ENCODE measurements around the gene ATG16L1. TPM values are rescaled to one million over a fixed set of nuclear protein-coding genes. Genes with fewer than 3 reads are reported as not detected.
A peak's percentile ranks its signal among the peaks of the same experiment; 100 is the strongest.

The ATG16L1 gene
- total RNA-seq, 4 donors from 2014 or later, result 38.6 to 77.2 (median 49.4) TPM

DNA sequence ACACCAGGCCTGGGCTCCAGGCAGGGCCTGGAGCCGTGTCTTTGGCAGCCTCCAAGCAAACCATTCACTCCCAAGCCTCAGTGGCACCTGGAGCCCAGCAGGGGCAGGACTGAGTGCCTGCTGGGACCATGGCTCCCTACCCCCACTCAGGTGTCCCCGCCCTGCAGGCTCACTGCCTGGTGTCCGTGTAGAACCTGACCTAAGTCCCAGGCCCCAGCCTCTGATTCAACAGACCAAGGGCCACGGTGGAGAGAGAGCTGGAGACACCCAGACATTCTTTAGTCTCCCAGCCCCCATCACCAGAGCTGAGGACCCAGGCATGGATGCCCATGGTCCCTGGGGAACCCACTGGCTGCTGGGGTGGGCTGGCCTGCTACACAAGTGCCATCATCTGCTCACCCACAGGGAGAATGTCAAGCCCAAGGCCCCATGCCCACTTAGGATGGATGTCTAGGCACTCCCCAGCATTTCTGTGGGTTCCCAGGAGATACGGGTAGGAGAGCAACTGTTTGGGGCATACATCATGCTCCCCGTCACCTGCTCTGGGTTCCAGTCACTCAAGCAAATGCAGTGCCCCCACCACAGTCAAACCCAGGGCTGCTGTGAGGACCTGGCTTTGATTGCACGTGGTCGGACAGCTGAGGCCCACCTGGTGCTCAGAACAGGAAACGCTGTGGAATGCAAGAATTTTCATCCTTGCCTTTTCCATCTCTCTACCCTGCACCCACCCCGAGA, 42.9 kb upstream of the ATG16L1 start:
- H3K4me3 ChIP-seq, result no peak overlapping the region
- WGBS, result 89% methylated on average over 4 of the region's 10 CpGs

DNA sequence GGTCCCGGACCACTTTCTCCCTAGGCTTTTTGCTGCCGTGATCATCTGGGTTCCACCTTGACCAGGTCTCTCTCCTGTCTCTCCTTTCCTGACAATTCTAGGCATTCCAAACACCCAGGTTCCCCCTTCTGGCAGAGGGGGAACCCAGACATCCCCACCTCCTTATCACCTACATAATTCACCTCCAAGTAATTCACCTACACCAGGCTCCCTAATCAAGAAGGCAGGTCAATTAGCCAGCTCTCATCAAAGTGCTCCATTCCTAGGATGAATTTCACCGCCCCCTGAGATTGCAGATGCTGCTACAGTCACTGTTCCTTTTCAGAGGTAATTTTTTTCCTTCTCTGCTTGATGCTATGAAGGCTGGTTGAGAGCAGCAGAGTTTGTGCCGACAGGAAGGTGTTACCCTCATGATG, 42.3 kb upstream of the ATG16L1 start:
- TF ChIP-seq POLR2AphosphoS5 (IDR thresholded peaks at IDR 0.05) (no peak), POLR2A (IDR thresholded peaks at IDR 0.05) (no peak), EP300 (IDR thresholded peaks at IDR 0.05) (no peak)
- TF ChIP-seq, protein P1, sequence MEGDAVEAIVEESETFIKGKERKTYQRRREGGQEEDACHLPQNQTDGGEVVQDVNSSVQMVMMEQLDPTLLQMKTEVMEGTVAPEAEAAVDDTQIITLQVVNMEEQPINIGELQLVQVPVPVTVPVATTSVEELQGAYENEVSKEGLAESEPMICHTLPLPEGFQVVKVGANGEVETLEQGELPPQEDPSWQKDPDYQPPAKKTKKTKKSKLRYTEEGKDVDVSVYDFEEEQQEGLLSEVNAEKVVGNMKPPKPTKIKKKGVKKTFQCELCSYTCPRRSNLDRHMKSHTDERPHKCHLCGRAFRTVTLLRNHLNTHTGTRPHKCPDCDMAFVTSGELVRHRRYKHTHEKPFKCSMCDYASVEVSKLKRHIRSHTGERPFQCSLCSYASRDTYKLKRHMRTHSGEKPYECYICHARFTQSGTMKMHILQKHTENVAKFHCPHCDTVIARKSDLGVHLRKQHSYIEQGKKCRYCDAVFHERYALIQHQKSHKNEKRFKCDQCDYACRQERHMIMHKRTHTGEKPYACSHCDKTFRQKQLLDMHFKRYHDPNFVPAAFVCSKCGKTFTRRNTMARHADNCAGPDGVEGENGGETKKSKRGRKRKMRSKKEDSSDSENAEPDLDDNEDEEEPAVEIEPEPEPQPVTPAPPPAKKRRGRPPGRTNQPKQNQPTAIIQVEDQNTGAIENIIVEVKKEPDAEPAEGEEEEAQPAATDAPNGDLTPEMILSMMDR (IDR thresholded peaks at IDR 0.05), result no peak
- no peaks in the 10 kb centered on the region for H3K27me3 ChIP-seq
- no peak overlapping the region for H3K27ac ChIP-seq
- peaks cover 32% of the 10 kb centered on the region for H3K4me1 ChIP-seq
- no peak overlapping the region for H3K4me3 ChIP-seq
- 75% methylated on average over 4 of the region's 4 CpGs for WGBS
- no peaks in the 10 kb centered on the region for H3K9me3 ChIP-seq
- no peak for DNase-seq (ENCODE audit: low spot score in 2 of 2)
- H3K36me3 ChIP-seq, result no peaks in the 10 kb centered on the region

More for the DNA sequence above, 42.9 kb upstream of the ATG16L1 start:
- Histone ChIP-seq H3K36me3 (no peaks in the 10 kb centered on the region), H3K27me3 (no peaks in the 10 kb centered on the region), H3K9me3 (no peaks in the 10 kb centered on the region), H3K4me1 (peaks cover 32% of the 10 kb centered on the region), H3K27ac (no peak overlapping the region)
- TF ChIP-seq, protein P1 (IDR thresholded peaks at IDR 0.05), result no peak
- TF ChIP-seq POLR2A (IDR thresholded peaks at IDR 0.05) (no peak), POLR2AphosphoS5 (IDR thresholded peaks at IDR 0.05) (no peak), EP300 (IDR thresholded peaks at IDR 0.05) (no peak)
- DNase-seq (ENCODE audit: low spot score in 2 of 2), result no peak

DNA sequence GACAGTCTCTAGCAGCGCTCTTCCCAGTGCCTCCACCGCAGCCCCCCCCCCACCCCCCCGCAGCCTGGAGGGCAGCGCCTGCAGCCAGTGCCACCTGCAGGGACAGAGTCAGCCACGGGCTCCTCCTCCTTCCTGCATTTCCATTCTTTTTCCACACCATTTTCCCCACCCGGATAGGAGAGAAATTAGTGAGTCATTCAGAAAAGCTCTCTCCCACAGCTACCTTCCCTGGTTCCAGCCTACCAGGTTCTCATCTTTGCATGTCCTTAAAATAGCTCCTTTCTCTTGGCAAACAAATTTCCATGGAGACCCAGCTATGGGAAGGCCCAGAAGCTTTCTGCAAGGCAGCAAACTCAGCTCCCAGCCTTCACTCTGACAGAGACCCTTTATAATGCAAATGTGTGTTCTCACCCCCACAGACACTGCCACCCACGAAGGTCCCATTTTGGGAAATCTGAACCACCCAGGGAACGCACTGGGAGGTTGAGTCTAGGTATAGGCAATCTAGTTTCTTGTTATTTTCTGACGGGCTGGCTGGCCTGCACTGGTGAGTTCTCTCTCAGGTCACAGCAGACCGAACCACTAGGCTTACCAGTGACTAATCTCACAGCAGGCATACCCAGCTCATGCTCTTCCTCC, 41.8 kb upstream of the ATG16L1 start:
- WGBS, result 40% methylated on average over 10 of the region's 10 CpGs
- H3K9me3 ChIP-seq, result no peaks in the 10 kb centered on the region
- H3K4me3 ChIP-seq, result no peak overlapping the region
- no peak for TF ChIP-seq POLR2AphosphoS5 (IDR thresholded peaks at IDR 0.05)
- TF ChIP-seq POLR2A (IDR thresholded peaks at IDR 0.05), result no peak
- no peak for TF ChIP-seq EP300 (IDR thresholded peaks at IDR 0.05)
- TF ChIP-seq, protein P1 (IDR thresholded peaks at IDR 0.05), result no peak
- no peaks in the 10 kb centered on the region for H3K27me3 ChIP-seq
- H3K4me1 ChIP-seq, result peaks cover 32% of the 10 kb centered on the region
- DNase-seq (ENCODE audit: low spot score in 2 of 2), result no peak
- H3K27ac ChIP-seq, result no peak overlapping the region
- H3K36me3 ChIP-seq, result no peaks in the 10 kb centered on the region

DNA sequence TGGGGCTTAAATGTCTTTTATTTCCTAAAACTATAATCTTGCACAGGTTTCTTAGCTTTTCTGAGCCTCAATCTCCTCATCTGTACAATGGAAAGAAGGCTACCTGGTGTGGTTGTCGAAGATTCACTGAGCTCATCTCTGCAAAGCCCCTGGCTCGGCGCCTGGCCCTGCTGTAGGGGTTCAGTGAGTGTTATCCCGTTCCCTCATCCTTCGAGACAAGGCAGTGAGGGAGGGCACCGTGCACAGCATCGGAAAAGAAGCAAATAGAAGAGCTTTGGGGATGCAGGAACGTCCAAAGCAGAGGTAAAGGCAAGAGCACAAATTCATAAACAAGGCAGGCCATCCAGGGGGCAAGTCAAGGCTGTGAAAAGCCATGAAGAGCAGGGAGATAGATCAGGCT, 41.2 kb upstream of the ATG16L1 start:
- no peak for DNase-seq (ENCODE audit: low spot score in 2 of 2)
- H3K27me3 ChIP-seq, result no peaks in the 10 kb centered on the region
- TF ChIP-seq, protein P1 (IDR thresholded peaks at IDR 0.05), result no peak
- no peak for TF ChIP-seq POLR2A (IDR thresholded peaks at IDR 0.05)
- no peak for TF ChIP-seq POLR2AphosphoS5 (IDR thresholded peaks at IDR 0.05)
- no peak for TF ChIP-seq EP300 (IDR thresholded peaks at IDR 0.05)
- H3K4me3 ChIP-seq, result no peak overlapping the region
- peaks cover 32% of the 10 kb centered on the region for H3K4me1 ChIP-seq
- H3K9me3 ChIP-seq, result no peaks in the 10 kb centered on the region
- no peak overlapping the region for H3K27ac ChIP-seq
- 82% methylated on average over 8 of the region's 8 CpGs for WGBS
- no peaks in the 10 kb centered on the region for H3K36me3 ChIP-seq

DNA sequence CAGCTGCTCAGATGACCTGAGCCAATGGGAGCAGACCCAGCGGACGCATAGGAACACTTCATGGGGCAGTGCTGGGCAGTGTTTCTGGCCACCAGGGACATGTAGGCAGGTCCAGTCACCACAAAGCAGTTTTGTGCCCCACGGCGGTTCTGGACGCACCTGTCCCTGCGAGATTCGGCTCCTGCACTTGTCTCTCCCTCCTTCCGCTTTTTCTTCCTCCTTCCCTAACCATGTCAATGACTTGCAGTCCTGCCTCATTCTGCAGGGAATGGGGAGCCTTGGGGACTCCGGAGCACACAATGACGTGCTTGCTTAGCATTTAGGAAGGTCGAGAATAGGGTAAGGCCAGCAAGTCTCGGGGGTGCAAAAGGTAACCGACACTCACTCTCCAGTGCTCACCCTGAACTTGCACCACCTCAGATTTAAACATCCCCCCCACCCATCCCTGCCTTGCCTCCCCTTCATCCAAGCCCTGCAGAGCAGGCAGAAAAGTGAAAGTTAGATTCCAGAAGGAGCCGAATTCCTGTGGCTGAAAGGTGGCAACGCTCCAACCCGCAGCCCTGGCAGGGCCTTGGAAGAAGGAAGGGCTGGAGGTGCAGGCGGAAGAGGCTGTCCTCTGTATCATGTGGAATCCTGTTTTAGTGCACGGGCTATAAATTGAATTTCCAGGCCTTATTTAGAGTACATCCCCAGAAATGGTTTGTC, 40.5 kb upstream of the ATG16L1 start:
- H3K4me3 ChIP-seq, result peak overlapping the region; percentile 15
- 56% methylated on average over 18 of the region's 18 CpGs for WGBS

More for the DNA sequence above, 40.5 kb upstream of the ATG16L1 start:
- H3K9me3 ChIP-seq, result no peaks in the 10 kb centered on the region
- no peaks in the 10 kb centered on the region for H3K27me3 ChIP-seq
- no peaks in the 10 kb centered on the region for H3K36me3 ChIP-seq
- TF ChIP-seq, protein P1 (IDR thresholded peaks at IDR 0.05), result no peak
- no peak for TF ChIP-seq POLR2A (IDR thresholded peaks at IDR 0.05)
- TF ChIP-seq EP300 (IDR thresholded peaks at IDR 0.05), result no peak
- TF ChIP-seq POLR2AphosphoS5 (IDR thresholded peaks at IDR 0.05), result no peak
- peak in 1 of 2 donors; percentile 84 for DNase-seq (ENCODE audit: low spot score in 2 of 2)
- no peak overlapping the region for H3K27ac ChIP-seq
- H3K4me1 ChIP-seq, result peaks cover 32% of the 10 kb centered on the region
